ENCODE results near the gene TMPRSS13. TPM values are rescaled to one million over a fixed set of nuclear protein-coding genes. Genes with fewer than 3 reads are reported as not detected.

TMPRSS13 gene
- polyA plus RNA-seq, 2 of the 4 experiments (the other 2 are of a cell fraction) = not detected

- TF ChIP-seq, protein P1, sequence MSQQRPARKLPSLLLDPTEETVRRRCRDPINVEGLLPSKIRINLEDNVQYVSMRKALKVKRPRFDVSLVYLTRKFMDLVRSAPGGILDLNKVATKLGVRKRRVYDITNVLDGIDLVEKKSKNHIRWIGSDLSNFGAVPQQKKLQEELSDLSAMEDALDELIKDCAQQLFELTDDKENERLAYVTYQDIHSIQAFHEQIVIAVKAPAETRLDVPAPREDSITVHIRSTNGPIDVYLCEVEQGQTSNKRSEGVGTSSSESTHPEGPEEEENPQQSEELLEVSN (IDR thresholded peaks at IDR 0.05; ENCODE audit: borderline replicate concordance, low read depth) = no peak
- TF ChIP-seq JUNB (IDR thresholded peaks at IDR 0.05) = no peak
- TF ChIP-seq, protein P2, sequence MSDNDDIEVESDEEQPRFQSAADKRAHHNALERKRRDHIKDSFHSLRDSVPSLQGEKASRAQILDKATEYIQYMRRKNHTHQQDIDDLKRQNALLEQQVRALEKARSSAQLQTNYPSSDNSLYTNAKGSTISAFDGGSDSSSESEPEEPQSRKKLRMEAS (IDR thresholded peaks at IDR 0.05) = no peak
These were observed 16.0 kb upstream of the TMPRSS13 start (continued) for GRCh38 chr11:117945047-117945810.

DNA sequence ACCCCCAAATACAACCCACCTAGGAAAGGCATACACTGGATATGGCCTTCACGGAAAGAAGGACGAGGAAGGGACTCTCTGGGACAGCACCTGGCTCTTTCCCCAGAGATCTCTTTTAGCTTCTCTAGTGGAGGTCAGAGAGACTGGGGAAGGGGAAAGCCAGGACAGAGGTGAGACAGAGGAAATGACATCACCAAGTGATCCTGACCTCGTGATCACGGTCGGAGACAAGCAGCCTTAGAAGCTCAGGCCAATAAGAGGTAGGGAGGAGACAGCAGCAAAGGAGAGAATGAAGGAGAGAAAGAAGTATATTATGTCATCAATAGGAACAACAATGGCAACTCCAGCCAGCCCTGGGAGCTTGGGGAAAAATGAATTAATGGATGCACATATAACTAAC lies 15.4 kb upstream of the TMPRSS13 start:
- no peaks in the 10 kb centered on the region for H3K9me3 ChIP-seq
- H3K4me3 ChIP-seq = no peak overlapping the region
- H3K4me2 ChIP-seq = no peak overlapping the region
- no peak for TF ChIP-seq ZSCAN20 (CRISPR knock-in tag; IDR thresholded peaks at IDR 0.05)
- TF ChIP-seq CEBPB (IDR thresholded peaks at IDR 0.05) = no peak
- TF ChIP-seq JUN (IDR thresholded peaks at IDR 0.05) = no peak
- TF ChIP-seq, protein P3, sequence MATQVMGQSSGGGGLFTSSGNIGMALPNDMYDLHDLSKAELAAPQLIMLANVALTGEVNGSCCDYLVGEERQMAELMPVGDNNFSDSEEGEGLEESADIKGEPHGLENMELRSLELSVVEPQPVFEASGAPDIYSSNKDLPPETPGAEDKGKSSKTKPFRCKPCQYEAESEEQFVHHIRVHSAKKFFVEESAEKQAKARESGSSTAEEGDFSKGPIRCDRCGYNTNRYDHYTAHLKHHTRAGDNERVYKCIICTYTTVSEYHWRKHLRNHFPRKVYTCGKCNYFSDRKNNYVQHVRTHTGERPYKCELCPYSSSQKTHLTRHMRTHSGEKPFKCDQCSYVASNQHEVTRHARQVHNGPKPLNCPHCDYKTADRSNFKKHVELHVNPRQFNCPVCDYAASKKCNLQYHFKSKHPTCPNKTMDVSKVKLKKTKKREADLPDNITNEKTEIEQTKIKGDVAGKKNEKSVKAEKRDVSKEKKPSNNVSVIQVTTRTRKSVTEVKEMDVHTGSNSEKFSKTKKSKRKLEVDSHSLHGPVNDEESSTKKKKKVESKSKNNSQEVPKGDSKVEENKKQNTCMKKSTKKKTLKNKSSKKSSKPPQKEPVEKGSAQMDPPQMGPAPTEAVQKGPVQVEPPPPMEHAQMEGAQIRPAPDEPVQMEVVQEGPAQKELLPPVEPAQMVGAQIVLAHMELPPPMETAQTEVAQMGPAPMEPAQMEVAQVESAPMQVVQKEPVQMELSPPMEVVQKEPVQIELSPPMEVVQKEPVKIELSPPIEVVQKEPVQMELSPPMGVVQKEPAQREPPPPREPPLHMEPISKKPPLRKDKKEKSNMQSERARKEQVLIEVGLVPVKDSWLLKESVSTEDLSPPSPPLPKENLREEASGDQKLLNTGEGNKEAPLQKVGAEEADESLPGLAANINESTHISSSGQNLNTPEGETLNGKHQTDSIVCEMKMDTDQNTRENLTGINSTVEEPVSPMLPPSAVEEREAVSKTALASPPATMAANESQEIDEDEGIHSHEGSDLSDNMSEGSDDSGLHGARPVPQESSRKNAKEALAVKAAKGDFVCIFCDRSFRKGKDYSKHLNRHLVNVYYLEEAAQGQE (IDR thresholded peaks at IDR 0.05) = no peak
- TF ChIP-seq RAD21 (conservative IDR thresholded peaks at IDR 0.05 in 1 of 2, IDR thresholded peaks at IDR 0.05 in 1 of 2) = no peak
- TF ChIP-seq, protein P4, sequence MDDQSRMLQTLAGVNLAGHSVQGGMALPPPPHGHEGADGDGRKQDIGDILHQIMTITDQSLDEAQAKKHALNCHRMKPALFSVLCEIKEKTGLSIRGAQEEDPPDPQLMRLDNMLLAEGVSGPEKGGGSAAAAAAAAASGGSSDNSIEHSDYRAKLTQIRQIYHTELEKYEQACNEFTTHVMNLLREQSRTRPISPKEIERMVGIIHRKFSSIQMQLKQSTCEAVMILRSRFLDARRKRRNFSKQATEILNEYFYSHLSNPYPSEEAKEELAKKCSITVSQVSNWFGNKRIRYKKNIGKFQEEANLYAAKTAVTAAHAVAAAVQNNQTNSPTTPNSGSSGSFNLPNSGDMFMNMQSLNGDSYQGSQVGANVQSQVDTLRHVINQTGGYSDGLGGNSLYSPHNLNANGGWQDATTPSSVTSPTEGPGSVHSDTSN (IDR thresholded peaks at IDR 0.05) = no peak
- TF ChIP-seq SREBF2 (IDR thresholded peaks at IDR 0.05) = no peak
- no peak for TF ChIP-seq MAZ (IDR thresholded peaks at IDR 0.05; ENCODE audit: borderline replicate concordance, low read depth, low read length)
- TF ChIP-seq FOXS1 (CRISPR knock-in tag; IDR thresholded peaks at IDR 0.05) = no peak
- TF ChIP-seq EHF (CRISPR knock-in tag; IDR thresholded peaks at IDR 0.05) = no peak
- no peak for TF ChIP-seq NR3C1 (IDR thresholded peaks at IDR 0.05)
- no peak for TF ChIP-seq ESRRA (IDR thresholded peaks at IDR 0.05; ENCODE audit: borderline replicate concordance, low read length)
- no peak for TF ChIP-seq ZFP36 (IDR thresholded peaks at IDR 0.05; ENCODE audit: borderline replicate concordance, partially characterized antibody)
- no peak for TF ChIP-seq MAFK (IDR thresholded peaks at IDR 0.05; ENCODE audit: partially characterized antibody)
- peaks cover 3% of the 10 kb centered on the region; the same call in 1 of the 3 replicates for H3K4me1 ChIP-seq
- no peak for DNase-seq (ENCODE audit: low read depth in 1 of 2, low spot score in 1 of 2)
- CTCF ChIA-PET = interaction anchor here (1.2 to 13.9 kb wide), 5 partner anchors 11 to 138 kb away, joined by 3 to 192 read pairs (median 82); partner anchors contain the start of gene FXYD2
- POLR2A ChIA-PET = no interaction called here
- 72% methylated on average over 5 of the region's 5 CpGs for WGBS (ENCODE audit: missing lambda C conversion rate)
- H3K27ac ChIP-seq = no peak overlapping the region
- no peak for FAIRE-seq
- no peak for ATAC-seq

GRCh38 chr11:117941976-117942654 lies 12.9 kb upstream of the TMPRSS13 start:
- no peaks in the 10 kb centered on the region for H3K9me3 ChIP-seq
- H3K4me2 ChIP-seq = no peak overlapping the region
- H3K27ac ChIP-seq = no peak overlapping the region
- no peak for DNase-seq (ENCODE audit: low read depth in 1 of 2, low spot score in 1 of 2)
- H3K4me3 ChIP-seq = no peak overlapping the region
- H3K4me1 ChIP-seq = peaks cover 3% of the 10 kb centered on the region; the same call in 1 of the 3 replicates
- no peak for FAIRE-seq
- CTCF ChIA-PET = interaction anchor here (1.0 to 13.9 kb wide), 5 partner anchors 99 to 549 kb away, joined by 3 to 192 read pairs (median 82); partner anchors contain the start of gene FXYD2
- POLR2A ChIA-PET = no interaction called here
- no peak for ATAC-seq
- WGBS (ENCODE audit: missing lambda C conversion rate) = 51% methylated on average over 6 of the region's 6 CpGs
- TF ChIP-seq ZSCAN20 (CRISPR knock-in tag; IDR thresholded peaks at IDR 0.05) (no peak), RCOR1 (IDR thresholded peaks at IDR 0.05; ENCODE audit: low read depth, low read length) (no peak), ESRRA (IDR thresholded peaks at IDR 0.05; ENCODE audit: borderline replicate concordance, low read length) (no peak), HOXA7 (CRISPR knock-in tag; IDR thresholded peaks at IDR 0.05) (no peak), TFCP2L1 (CRISPR knock-in tag; IDR thresholded peaks at IDR 0.05) (no peak), GATA3 (IDR thresholded peaks at IDR 0.05; ENCODE audit: borderline replicate concordance) (no peak), PHF8 (IDR thresholded peaks at IDR 0.05; ENCODE audit: borderline replicate concordance, low read depth) (no peak), ZC3H11A (IDR thresholded peaks at IDR 0.05) (no peak), JUN (IDR thresholded peaks at IDR 0.05) (no peak), NPAS2 (CRISPR knock-in tag; IDR thresholded peaks at IDR 0.05; ENCODE audit: borderline replicate concordance) (no peak), NR3C1 (IDR thresholded peaks at IDR 0.05) (no peak)
- TF ChIP-seq, protein P4 (IDR thresholded peaks at IDR 0.05) = no peak
- TF ChIP-seq, protein P5, sequence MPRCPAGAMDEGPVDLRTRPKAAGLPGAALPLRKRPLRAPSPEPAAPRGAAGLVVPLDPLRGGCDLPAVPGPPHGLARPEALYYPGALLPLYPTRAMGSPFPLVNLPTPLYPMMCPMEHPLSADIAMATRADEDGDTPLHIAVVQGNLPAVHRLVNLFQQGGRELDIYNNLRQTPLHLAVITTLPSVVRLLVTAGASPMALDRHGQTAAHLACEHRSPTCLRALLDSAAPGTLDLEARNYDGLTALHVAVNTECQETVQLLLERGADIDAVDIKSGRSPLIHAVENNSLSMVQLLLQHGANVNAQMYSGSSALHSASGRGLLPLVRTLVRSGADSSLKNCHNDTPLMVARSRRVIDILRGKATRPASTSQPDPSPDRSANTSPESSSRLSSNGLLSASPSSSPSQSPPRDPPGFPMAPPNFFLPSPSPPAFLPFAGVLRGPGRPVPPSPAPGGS (IDR thresholded peaks at IDR 0.05) = no peak

All from A549 (cell line).